HL-60 (cell line): Measurements from ENCODE around the gene BPNT1.

Source experiments
- GABPA ChIP-seq: IDR thresholded peaks from 2 replicates; pipeline ENCODE4 v1.6.1; 2012; ENCODE audit warnings: low read depth
- POLR2AphosphoS5 ChIP-seq: IDR thresholded peaks from 2 replicates; pipeline ENCODE4 v1.6.1; 2012; ENCODE audit warnings: low read depth
- TF ChIP-seq, protein P1 (sequence below): IDR thresholded peaks from one replicate; pipeline ENCODE4 v1.5.1; 2011; ENCODE audit warnings: low read length, control low read depth, inconsistent platforms; ENCODE audit not compliant: insufficient read depth

DNA sequence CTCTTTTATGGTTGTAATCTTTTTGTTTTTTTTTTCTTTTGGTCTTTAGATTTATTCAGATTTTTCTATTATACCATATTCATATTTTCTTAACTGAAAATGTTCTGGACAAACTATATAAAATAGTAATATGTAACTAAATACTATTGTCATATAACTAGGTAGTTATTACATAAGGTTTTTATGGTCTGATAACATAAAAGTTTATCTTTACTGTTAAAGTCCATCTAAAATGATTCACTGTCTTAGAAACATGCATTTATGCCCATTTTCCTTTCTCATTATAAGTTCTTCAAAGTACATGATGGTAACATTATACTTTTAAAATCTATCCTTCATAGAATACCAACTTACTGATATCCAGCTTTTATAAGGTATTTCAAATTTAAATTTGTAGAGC is 33.5 kb upstream of the BPNT1 start:
- TF ChIP-seq GABPA: no peak
- TF ChIP-seq, protein P1, sequence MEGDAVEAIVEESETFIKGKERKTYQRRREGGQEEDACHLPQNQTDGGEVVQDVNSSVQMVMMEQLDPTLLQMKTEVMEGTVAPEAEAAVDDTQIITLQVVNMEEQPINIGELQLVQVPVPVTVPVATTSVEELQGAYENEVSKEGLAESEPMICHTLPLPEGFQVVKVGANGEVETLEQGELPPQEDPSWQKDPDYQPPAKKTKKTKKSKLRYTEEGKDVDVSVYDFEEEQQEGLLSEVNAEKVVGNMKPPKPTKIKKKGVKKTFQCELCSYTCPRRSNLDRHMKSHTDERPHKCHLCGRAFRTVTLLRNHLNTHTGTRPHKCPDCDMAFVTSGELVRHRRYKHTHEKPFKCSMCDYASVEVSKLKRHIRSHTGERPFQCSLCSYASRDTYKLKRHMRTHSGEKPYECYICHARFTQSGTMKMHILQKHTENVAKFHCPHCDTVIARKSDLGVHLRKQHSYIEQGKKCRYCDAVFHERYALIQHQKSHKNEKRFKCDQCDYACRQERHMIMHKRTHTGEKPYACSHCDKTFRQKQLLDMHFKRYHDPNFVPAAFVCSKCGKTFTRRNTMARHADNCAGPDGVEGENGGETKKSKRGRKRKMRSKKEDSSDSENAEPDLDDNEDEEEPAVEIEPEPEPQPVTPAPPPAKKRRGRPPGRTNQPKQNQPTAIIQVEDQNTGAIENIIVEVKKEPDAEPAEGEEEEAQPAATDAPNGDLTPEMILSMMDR: no peak
- no peak for TF ChIP-seq POLR2AphosphoS5
